Measurements from ENCODE around the gene PPP1R13B.
"Not testable (repeated sequence)": the region's sequence is repeated elsewhere in the genome, so short reads cannot be mapped to it uniquely, and the experiment has no call there.

The PPP1R13B gene

DNA sequence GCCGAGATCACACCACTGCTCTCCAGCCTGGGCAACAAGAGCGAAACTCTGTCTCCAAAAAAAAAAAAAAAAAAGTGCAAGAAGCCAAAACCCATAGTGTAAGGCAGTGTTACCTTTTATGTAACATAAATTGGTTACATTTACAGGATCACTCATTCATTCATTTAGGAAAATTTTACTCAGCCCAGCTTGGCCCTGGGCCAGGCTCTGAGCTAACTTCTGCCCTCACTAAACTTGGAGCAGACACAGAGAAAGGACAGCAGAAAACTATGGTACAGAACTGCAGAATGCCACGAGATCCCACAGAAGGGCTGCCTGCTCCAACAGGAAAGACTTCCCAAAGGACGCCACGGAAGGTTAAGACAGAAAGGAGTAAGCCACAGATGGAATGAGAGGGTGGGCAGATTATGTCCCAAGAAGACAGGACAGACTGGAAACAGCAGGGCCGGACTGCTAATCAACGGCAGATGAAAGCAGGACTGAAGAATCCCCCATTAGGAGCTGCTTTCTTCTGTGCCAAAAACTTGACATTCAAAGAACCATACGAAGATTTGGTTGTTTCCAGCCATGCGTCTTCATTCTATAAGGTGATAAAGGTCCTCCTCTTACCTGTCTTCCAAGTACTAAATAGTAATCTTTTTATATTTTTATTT is 18.9 kb downstream of the PPP1R13B start:
- no peak for DNase-seq

DNA sequence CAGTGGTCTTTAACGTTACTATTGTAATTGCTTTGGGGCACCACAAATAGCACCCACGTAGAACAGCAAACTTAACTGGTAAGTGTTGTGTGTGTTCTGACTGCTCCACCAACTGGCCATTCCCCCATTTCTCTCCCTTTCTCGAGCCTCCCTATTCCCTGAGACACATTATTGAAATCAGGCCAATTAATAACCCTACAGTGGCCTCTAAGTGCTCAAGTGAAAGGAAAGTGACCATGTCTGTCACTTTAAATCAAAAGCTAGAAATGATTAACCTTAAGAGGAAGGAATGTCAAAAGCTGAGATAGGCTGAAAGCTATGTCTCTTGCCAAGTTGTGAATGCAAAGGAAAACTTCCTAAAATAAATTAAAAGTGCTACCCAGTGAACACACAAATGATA is 22.3 kb downstream of the PPP1R13B start:
- DNase-seq = no peak

DNA sequence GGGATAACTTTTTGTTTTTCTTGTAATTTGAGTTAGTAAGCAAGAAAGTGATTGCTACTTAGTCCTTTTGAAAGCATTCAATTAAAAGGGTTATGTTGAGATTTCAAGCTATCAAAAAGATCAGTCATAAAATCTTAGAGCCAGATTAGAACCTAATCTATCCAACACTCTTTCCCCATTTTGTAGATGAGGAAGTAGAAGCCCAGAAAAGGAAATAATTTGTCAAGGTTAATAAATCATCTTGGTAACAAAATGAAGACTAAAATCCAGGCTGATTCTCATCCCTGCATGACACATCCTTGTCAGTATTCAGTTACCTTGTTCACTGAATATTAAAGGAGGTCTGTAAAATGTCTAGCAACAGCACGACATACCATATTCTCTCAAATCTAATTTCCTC is 26.5 kb downstream of the PPP1R13B start:
- no peak for DNase-seq

DNA sequence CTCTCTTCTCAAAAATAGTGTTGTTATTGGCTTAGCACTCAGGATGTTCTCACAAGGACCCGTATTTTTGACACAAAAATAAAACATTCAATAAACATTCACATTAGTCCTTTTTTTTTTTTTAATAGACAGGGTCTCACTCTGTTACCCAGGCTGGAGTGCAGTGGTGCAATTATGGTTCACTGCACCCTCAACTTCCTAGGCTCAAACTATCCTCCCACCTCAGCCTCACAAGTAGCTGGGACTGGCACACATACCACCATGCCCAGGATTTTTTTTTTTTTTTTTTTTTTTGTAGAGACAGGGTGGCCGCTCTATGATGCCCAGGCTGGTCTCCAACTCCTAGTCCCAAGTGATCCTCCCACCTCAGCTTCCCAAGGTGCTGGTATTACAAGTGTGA is 27.0 kb downstream of the PPP1R13B start:
- DNase-seq = no peak

DNA sequence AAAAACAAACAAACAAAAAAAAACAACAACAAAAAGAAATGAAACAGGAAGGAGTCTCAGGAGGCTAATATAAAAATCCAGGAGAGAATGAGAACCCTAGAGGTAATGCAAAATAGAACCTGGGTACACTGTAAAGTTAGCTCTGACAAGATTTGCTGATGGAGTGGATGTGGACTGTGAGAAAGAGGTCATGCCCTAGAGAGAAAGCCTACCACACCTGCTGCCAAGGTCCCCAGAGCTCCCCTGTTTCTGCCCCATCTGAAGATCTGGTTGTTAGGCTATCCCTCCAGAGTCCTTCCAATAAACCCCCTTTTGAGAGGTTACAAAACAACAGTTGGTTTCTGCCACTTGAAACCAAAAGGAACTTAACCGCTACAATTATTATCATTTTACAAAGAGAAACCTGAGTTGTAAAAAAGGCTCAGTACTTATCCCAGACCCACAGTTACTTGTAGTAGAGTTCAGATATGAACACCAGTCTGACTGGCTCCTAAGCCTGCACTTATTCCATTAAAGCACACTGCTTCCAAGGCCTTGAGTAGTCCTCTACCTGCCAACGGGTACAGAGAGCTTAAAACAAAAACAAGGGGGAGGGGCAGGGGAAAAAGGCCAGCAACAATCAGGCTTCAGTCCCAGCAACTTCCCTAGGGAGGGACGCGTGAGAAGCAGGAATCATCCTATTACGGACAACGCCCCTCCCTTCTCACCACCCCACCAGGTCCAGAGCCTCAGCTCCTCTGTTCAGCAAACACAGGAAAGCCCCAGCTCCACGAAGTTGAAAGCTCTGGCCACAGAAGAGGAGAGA is 27.7 kb downstream of the PPP1R13B start:
- no peak for DNase-seq

DNA sequence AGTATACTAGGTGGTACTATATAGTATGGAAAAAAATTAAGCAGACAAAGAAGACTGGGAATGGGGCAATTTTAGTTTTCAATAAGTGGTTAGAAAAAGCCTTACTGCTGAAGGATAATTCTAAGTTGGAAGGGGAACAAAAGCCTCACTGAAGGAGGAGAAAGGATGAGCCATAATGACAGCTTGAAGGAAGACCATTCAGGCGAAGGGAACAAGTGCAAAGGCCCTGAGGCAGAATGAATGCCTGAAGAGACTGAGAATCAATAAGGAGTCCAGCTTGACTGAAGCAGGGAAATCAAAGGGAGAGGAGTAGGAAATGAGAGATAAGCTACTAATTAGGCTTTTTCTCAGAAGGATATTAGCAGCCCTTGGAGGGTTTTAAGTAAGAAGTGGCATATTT is 28.5 kb downstream of the PPP1R13B start:
- no peak for DNase-seq

DNA sequence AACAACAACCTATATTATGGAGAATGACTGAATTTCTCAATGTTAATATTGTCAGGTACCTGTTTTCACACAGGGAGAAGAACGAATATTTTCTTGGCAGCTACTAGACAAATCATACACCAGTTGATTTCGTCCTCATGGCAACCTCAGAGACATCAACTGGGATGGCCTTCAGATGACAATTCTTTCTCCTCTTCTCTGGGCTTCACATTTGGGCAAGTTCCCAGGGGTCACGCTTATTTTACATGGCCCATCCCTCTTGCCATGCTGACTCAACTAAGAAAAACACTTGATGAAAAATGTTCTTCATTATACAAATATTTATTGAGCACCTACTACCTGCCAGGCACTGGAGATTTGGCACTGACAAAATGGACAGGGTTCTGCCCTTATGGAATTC is 29.0 kb downstream of the PPP1R13B start:
- no peak for DNase-seq

DNA sequence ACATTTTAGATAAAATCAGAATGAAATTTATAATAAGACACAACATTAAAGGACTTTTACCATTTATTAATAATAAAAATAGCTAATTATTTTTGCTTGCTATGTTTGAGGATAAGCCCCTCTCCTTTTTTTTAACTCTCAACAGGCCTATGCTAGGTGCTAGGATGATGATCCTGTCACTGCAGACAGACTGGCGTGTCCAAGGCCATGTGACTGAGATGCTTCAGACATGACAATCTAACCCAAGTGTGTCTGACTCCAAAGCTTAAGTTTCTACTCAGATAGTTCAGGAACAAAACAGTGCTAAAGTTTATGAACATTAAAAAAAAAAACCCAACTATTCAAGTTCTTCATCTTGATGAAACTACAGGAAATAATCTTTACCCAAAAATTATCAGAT is 29.8 kb downstream of the PPP1R13B start:
- DNase-seq = no peak

DNA sequence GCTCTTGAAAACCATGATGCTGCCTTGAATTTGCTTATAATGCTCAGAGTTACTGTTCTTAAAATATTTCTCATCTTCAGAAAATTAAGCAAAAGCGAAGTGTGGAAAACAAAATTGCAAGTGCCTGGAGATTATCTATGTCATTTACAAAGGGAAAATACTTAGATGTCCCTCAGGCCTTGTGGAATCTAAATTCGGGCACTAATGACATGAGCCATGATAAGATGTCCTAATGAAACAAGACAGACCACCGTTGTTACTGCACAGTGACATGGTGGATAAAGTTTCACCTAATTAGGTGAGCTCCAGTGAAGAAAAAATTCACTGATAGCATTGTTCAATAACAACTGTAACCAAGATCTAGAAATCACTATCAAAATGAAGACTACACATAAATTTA is 30.4 kb downstream of the PPP1R13B start:
- no peak for DNase-seq

DNA sequence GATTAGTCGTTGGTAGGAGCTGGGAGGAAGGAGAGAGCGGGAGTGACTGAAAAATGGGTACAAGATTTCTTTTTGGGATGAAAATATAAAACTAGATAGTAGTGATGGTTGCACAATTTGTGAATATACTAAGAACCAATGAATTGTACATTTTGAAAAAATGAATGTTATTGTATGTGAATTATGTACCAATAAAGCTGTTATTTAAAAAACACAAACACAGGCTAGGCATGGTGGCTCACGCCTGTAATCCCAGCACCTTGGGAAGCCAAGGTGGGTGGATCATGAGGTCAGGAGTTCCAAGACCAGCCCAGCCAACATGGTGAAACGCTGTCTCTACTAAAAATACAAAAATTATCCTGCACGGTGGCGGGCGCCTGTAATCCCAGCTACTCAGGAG is 32.1 kb downstream of the PPP1R13B start:
- DNase-seq = no peak

DNA sequence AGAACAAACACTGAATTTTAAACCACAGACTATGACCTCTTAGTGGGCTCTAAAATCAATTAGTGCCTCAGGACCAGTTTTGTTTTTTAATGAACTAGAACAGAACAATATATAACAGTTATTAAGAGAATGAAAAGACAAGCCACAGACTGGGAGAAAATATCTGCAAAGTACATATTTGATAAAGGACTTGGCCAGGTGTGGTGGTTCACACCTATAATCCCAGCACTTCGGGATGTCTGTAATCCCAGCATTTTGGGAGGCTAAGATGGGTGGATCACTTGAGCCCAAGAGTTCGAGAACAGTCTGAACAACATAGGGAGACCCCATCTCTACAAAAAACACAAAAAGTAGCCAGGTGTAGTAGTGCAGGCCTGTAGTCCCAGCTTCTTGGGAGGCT is 36.2 kb downstream of the PPP1R13B start:
- DNase-seq = no peak

DNA sequence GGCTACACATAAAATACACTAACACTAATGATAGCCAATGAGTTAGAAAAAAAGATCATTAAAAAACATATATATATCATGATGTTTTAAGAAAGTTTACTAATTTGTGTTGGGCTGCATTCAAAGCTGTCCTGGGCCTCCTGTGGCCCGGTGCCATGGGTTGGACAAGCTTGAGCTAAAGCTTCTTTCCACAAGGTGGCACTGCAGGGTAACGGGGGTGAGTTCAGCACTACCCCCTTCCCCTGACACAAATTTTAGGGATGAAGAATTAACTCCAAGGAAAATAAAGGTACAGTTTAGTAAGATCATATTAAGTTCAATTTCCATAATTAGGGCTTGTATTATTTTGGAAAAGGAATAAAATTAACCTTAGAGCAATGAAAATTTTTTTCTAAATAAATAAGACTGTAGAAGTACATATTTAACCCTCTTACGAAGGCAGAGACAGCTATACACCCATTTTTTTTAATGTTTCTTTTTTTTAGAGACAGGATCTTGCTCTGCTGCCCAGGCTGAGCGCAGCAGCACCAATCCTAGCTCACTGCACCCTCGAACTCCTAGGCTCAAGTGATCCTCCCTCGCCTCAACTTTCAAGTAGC is 38.9 kb downstream of the PPP1R13B start:
- DNase-seq = peak; percentile 89

DNA sequence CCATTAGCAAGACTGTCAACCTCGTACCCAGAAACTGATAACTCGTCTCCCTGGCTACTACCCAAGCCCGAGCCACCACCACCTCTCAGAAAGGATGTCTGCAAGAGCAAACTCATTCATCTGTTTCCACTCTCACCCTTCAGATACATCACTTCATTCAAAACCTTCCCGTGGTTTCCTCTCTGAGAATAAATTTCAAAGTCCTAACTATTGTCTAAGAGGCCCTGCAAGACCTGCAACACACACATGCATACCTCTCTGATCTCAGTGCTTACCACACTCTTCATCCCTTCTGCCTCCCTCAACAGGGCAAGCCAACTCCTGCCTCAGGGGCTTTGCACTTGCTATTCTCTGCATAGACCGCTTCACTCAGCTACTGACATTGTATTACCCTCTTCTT is 40.6 kb downstream of the PPP1R13B start:
- DNase-seq = no peak

DNA sequence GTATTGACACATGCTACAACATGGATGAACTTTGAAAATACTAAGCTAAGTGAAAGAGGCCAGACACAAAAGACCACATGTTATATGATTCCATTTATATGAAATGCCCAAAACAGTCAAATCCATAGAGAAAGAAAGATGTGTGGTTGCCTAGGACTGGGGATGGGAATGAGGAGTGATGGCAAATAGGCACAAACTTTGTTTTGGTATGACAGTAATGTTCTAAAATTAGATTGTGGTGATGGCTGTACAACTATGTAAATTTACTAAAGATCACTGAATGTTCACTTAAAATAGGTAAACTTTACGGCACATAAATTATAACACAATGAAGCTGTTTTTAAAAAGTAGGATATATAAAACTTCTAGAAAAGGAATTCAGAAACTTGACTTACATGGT is 41.7 kb downstream of the PPP1R13B start:
- no peak for DNase-seq

DNA sequence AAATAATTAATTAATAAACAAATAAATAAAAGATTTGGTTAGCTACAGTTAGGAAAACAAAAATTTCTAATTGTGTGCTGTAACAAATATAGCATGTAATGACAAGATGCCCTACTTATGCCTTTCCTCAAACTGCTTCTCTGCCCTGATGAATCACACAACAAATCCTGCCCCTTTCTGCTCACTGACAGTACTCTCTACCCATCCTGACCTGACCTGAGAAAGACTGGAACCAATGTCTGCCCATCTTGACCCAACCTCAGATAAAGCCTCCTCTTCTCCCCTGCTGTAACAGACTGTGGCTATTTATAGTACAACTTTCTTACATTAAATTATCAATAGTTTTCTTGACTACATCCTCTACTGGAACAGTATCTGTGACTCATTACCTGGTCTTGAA is 43.7 kb downstream of the PPP1R13B start:
- no peak for DNase-seq

DNA sequence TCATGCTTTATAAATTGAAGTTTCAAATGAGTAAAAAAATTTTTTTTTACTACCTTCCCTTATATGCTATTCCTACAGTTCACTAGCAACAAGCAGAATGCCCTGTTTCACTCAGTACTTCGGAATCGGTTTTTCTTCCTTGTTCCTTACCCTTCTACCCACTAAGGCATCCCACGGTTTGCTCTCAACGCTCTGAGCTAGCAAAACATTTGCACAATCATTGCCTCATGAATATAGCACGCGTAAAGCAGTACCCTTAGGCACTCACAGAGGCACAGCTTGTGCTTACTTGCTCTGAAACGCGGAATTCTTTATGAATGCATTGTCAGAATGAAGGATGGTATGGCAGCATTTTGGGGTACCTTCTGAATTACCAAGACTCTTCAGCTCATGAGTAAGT is 45.0 kb downstream of the PPP1R13B start:
- no peak for DNase-seq

DNA sequence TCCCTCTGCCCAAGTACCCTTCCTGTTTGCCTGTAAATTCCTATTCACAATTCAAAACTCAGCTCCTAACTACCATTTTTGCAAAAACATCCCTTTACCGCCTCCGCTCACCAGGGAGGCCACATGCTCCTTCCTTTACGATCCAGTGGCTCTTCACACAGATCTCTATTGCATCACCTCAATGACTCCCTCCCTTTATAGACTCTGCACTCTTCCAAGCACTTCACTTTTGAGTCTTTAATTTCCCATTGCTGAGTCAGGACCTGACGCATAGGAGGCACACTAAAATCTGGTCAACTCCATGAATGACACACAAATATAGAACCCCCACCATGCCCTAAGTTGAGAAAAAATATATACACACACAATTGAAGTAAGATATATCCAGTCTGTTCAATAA is 45.9 kb downstream of the PPP1R13B start:
- DNase-seq = no peak

DNA sequence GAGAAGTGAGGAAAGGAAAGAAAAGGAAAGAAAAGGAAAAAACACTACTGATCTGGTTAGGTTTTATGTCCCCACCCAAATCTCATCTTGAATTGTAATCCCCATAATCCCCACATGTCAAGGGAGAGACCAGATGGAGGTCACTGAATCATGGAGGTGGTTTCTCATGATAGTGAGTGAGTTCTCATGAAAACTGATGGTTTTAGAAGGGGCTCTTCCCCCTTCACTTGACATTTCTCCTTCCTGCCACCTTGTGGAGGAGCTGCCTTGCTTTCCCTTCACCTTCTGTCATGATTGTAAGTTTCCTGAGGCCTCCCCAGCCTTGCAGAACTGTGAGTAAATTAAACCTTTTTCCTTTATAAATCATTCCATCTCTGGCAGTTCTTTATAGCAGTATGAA is 54.2 kb downstream of the PPP1R13B start:
- peak; percentile 31 for DNase-seq

DNA sequence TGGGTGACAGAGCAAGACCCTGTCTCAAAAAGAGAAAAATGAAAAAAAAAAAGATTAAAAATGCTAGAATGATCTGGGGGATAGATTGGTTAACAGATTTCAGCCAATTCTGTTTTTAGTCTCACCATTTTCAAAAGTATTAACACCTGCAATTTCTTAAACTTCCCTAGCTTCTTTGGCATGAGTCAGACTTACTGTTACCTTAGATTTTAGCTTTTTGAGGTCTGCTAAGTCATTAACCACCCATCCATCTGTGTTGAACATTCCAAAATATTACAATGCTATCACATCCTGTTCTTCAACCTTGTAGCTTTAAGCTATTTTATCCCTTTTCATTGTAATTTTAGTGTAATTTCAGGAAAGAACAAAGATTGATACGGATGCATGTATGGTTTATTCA is 59.3 kb downstream of the PPP1R13B start:
- DNase-seq = no peak

DNA sequence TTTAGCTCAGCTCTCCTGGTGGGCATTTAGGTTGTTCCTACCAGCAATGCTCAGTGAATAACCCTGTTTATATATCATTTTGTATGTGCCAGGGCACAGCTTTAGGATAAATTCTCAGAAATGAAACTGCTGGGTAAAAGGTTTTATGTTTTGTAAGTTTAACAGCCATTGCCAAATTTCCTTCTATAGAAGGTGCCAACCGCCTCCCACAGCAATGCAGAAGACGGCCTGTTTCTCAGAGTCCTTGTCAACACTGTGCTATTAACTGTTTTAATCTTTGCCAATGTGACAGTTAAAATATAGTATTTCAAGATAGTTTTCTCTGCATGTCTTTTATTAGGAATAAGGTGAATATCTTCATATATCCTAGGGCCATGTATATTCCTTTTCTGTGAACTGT is 65.0 kb downstream of the PPP1R13B start:
- DNase-seq = no peak

DNA sequence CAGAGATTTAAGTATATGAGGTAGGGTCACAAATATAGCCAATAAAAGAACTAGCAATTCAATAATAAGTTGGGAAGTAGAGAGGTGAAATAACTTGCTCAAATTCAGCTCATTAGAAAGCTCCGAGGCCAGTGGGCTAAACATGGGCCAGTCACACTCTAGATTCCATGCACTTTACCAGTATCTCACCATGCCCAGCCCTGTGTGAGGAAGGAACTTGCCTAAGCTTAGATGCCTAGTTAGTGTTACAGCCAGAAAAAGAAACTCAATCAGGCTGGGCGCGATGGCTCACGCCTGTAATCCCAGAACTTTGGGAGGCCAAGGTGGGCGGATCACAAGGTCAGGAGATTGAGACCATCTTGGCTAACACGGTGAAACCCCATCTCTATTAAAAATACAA is 71.1 kb downstream of the PPP1R13B start:
- DNase-seq = not testable (repeated sequence)

DNA sequence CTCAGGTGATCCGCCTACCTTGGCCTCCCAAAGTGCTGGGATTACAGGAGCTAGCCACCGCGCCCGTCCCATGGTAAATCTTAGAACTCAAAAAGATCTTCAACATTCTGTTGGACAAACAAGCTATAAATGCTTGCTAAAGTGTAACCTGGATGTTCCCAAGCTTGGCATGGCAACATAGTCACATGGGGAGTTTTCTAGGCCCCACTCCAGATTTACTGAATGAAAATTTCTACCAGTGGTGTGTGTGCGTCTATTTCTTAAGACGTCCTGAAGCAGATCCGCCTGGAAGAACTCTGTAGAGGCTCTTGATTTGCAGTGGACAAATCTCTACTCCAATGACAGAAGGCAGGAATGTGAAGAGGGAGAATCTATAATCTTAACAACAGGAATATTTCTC is 71.9 kb downstream of the PPP1R13B start:
- DNase-seq = no peak

DNA sequence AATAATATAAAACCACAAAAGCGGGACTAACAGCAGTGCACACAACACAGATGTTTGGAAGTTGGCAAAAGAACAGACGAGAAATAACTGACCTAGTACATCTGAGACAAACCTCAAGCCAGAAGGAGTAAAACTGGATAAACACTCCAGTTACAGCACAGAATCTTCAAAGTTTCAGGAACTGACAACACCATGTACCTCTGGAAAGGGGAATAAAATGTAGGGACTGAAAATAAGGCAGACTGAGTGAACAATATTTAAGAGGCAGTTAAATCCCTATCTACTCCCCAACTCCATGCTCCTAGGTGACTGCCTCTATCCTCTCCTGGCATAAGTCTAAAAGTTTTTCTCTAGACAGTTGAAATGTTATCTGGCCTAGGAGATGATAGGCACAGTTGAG is 73.9 kb downstream of the PPP1R13B start:
- DNase-seq = no peak

DNA sequence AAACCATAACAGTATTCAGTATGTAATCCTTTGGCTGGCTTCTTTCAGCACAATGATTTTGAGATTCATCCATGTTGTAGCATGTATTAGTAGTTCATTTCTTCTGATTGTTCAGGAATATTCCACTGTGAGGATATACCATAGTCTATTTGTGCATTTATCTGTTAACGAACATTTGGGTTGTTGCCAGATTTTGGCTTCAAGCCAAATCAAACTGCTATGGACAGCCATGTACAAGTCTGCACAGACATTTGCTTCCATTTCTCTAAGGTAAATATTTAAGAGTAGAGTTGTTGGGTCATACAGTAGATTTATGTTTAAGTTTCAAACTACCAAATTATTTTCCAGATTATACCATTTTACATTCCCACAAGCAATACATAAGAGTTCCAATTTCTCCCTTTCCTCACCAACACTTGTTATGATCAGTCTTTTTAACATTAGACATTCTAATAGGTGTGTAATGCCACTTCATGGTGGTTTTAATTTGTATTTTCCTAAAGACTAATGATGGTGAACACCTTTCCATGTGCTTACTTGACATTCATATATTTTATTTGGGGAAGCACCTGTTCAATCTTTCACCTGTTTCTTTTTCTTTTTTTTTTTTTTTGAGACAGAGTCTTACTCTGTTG is 75.2 kb downstream of the PPP1R13B start:
- DNase-seq = no peak
